Muscle layer of colon (tissue), 2 donors: Measurements from ENCODE around the gene SLC5A2.

ENCODE experiments used
- H3K27ac ChIP-seq: one replicate; pipeline ENCODE4 v1.7.0; 2013; ENCODE audit warnings: low read depth, mild to moderate bottlenecking, low read length, moderate library complexity
- H3K27me3 ChIP-seq, 2 donors: one replicate each; pipeline ENCODE4 v1.7.0; 2013; ENCODE audit warnings: low read length in 2 of 2, mild to moderate bottlenecking in 2 of 2; ENCODE audit not compliant: insufficient read depth in 2 of 2, control insufficient read depth in 1 of 2
- H3K36me3 ChIP-seq: one replicate; pipeline ENCODE4 v1.7.0; 2013; ENCODE audit warnings: mild to moderate bottlenecking, low read length; ENCODE audit not compliant: insufficient read depth
- H3K4me1 ChIP-seq: one replicate; pipeline ENCODE4 v1.7.0; 2013; ENCODE audit warnings: mild to moderate bottlenecking, low read length; ENCODE audit not compliant: insufficient read depth
- H3K4me3 ChIP-seq, 2 donors: one replicate each; pipeline ENCODE4 v1.7.0; 2013; ENCODE audit warnings: low read length in 2 of 2, low read depth in 1 of 2, mild to moderate bottlenecking in 1 of 2, moderate library complexity in 1 of 2
- H3K9ac ChIP-seq: one replicate; pipeline ENCODE4 v1.7.0; 2013; ENCODE audit warnings: low read length
- H3K9me3 ChIP-seq: one replicate; pipeline ENCODE4 v1.7.0; 2013; ENCODE audit warnings: mild to moderate bottlenecking, low read length
- donor health status: abdominal sarcoma.
- donor health status: Adenocarcinoma of cecum.

Gene SLC5A2

GRCh38 chr16:31472709-31473203 is 10.2 kb upstream of the SLC5A2 start:
- Histone ChIP-seq H3K9me3 (no peaks in the 10 kb centered on the region), H3K36me3 (peaks cover 42% of the 10 kb centered on the region), H3K27me3 (no peaks in the 10 kb centered on the region), H3K27ac (peak overlapping the region; percentile 86), H3K4me3 (peak overlapping the region; percentile 78 to 87), H3K9ac (peak overlapping the region; percentile 82), H3K4me1 (peaks cover 48% of the 10 kb centered on the region)

GRCh38 chr16:31473264-31473984 is 9.5 kb upstream of the SLC5A2 start:
- Histone ChIP-seq H3K27me3 (no peaks in the 10 kb centered on the region), H3K36me3 (peaks cover 47% of the 10 kb centered on the region), H3K4me3 (peak overlapping the region; percentile 0 to 87), H3K9ac (peak overlapping the region; percentile 20), H3K9me3 (no peaks in the 10 kb centered on the region), H3K4me1 (peaks cover 48% of the 10 kb centered on the region), H3K27ac (peak overlapping the region; percentile 67)

GRCh38 chr16:31474173-31474714 is 8.7 kb upstream of the SLC5A2 start:
- Histone ChIP-seq H3K27ac (peak overlapping the region; percentile 67), H3K27me3 (no peaks in the 10 kb centered on the region), H3K4me1 (peaks cover 48% of the 10 kb centered on the region), H3K9ac (peak overlapping the region; percentile 20), H3K4me3 (peak overlapping the region in 1 of 2 donors; percentile 39), H3K36me3 (peaks cover 47% of the 10 kb centered on the region), H3K9me3 (no peaks in the 10 kb centered on the region)

DNA sequence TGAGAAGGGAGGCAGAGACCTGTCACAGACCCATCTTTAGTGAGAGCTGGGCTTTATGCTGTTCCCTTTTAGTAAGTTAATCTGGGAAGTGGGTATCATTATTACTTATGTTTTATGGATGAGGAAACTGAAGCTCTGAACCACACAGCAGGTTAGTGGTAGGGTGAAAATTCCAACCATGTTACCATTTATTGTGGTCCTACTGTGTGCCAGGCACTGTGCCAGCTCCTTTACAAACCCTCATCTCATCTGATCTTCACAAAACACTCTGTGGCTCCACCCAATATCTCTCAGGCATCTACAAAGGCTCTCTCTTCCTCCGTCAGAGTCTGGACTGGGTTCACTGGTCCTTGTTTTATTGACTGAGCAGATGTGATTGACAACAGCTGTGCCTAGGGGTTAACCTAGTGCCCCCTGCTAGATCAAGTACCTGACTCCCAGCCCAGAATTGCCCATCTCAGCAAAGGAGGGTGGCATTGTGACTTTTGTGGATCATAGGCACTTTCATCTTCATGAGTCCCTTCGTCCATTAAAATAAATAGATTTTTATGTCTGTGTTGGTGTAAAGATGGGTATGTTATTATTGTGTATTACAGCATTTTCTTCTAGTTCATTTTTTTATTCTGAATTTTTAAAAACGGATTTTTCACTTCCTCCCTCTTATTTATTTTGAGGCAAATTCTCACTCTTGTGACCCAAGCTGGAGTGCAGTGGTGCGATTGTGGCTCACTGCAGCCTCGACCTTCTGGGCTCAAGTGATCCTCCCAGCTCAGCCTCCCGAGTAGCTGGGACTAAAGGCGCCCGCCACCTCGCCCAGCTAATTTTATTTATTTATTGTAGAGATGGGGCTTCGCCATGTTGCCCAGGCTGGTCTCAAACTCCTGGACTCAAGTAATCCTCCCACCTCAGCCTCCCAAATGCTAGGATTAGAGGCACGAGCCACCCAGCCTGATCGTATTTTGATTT is 7.9 kb upstream of the SLC5A2 start:
- Histone ChIP-seq H3K4me3 (peak overlapping the region in 1 of 2 donors; percentile 39), H3K36me3 (peaks cover 47% of the 10 kb centered on the region), H3K4me1 (peaks cover 48% of the 10 kb centered on the region), H3K9ac (no peak overlapping the region), H3K27ac (peak overlapping the region; percentile 67), H3K27me3 (no peaks in the 10 kb centered on the region), H3K9me3 (no peaks in the 10 kb centered on the region)

- H3K9ac ChIP-seq, result no peak overlapping the region
- no peaks in the 10 kb centered on the region for H3K27me3 ChIP-seq
- H3K9me3 ChIP-seq, result no peaks in the 10 kb centered on the region
- peak overlapping the region; percentile 67 for H3K27ac ChIP-seq
- peaks cover 47% of the 10 kb centered on the region for H3K36me3 ChIP-seq
- H3K4me1 ChIP-seq, result peaks cover 48% of the 10 kb centered on the region
- peak overlapping the region in 1 of 2 donors; percentile 9 for H3K4me3 ChIP-seq
Measured at GRCh38 chr16:31475946-31476302, 7.0 kb upstream of the SLC5A2 start.

- H3K4me1 ChIP-seq, result peaks cover 45% of the 10 kb centered on the region
- no peaks in the 10 kb centered on the region for H3K9me3 ChIP-seq
- H3K36me3 ChIP-seq, result peaks cover 47% of the 10 kb centered on the region
- H3K27ac ChIP-seq, result peak overlapping the region; percentile 67
- H3K4me3 ChIP-seq, result peak overlapping the region in 1 of 2 donors; percentile 9
- no peak overlapping the region for H3K9ac ChIP-seq
- H3K27me3 ChIP-seq, result no peaks in the 10 kb centered on the region
Measured at GRCh38 chr16:31476303-31477219, 6.4 kb upstream of the SLC5A2 start.

DNA sequence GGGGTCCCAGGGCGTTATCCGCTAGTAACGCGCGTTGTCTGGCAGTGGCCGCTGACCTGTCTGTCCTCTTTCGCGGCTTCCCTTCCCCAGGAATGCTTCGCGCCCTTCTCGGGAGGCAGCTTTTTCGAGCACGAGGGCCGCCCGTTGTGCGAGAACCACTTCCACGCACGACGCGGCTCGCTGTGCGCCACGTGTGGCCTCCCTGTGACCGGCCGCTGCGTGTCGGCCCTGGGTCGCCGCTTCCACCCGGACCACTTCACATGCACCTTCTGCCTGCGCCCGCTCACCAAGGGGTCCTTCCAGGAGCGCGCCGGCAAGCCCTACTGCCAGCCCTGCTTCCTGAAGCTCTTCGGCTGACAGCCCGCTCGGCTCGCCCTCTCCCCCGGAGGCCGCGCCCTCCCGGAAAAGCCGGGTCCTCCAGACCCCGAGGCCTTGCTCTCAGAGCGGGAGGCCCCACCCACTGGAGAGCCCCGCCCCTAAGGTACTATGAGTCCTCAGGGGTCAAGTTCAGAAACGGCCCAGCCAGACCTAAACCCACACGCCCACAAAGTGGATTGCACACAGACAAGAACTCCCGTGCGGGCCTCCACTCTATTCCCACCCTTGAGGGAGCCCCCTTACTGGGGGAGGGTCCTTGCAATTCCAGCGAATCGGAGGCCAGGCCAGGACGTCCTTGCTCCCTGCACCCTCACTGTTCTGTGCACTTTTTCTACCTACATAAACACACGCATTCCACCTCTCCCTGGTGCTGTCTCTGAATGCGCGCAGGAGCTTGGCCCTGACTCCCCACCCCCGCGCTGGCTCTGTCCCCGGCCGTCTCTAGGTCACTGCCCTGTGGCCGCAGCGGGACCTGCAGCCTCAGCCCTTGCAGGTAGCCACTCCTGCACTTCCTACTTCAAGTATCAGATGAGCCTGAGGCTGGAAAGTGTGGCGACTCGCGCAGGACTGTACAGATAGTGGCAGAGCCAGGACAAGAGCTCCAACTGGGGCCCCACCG is 5.4 kb upstream of the SLC5A2 start:
- Histone ChIP-seq H3K27ac (peak overlapping the region; percentile 17), H3K27me3 (no peaks in the 10 kb centered on the region), H3K36me3 (peaks cover 47% of the 10 kb centered on the region), H3K4me1 (peaks cover 44% of the 10 kb centered on the region), H3K9ac (no peak overlapping the region), H3K9me3 (no peaks in the 10 kb centered on the region), H3K4me3 (no peak overlapping the region)

- H3K27me3 ChIP-seq, result no peaks in the 10 kb centered on the region
- peaks cover 38% of the 10 kb centered on the region for H3K36me3 ChIP-seq
- H3K9me3 ChIP-seq, result no peaks in the 10 kb centered on the region
- H3K9ac ChIP-seq, result no peak overlapping the region
- peaks cover 34% of the 10 kb centered on the region for H3K4me1 ChIP-seq
- no peak overlapping the region for H3K4me3 ChIP-seq
- H3K27ac ChIP-seq, result no peak overlapping the region
Measured at GRCh38 chr16:31478956-31479355, 4.0 kb upstream of the SLC5A2 start.

GRCh38 chr16:31479751-31480150 is 3.2 kb upstream of the SLC5A2 start:
- Histone ChIP-seq H3K4me3 (no peak overlapping the region), H3K9me3 (no peaks in the 10 kb centered on the region), H3K9ac (no peak overlapping the region), H3K27ac (no peak overlapping the region), H3K27me3 (peaks cover 0 to 2% of the 10 kb centered on the region in 2 donors), H3K36me3 (peaks cover 30% of the 10 kb centered on the region), H3K4me1 (peaks cover 26% of the 10 kb centered on the region)
